Measurements from ENCODE around the gene PARD3. TPM values are rescaled to one million over a fixed set of nuclear protein-coding genes. Genes with fewer than 3 reads are reported as not detected.
"Not testable (repeated sequence)": the region's sequence is repeated elsewhere in the genome, so short reads cannot be mapped to it uniquely, and the experiment has no call there.

Gene PARD3
- total RNA-seq, 1 donor from 2014 or later: 25.3 TPM

DNA sequence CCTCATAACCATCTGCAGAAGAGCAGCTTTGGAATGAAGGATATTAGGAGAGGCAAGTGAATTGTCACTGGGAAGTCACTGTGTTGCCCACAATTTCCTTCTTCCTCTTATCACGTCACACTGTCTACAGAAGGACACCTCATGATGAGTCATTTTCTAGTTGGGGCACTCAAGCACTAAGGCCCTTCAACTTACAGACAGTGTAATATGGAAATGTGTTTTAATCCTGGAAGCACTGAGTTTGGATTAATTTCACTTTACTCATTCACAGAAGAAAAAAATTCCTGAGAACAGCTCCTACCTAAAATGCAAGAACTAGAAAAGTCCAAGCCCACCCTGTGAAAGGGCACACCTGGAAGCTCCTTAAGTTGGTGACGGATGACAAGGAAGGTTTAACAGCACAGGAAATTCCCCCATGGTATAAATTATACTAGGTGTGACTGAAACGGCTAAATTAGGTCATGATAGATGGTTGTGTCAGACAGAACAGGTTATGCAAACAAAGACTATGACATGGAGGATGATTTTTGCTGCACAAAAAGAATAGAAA is 56.6 kb downstream of the PARD3 start:
- no peak for DNase-seq
- intact Hi-C loops (cut with micrococcal nuclease): no loop called here
- ATAC-seq: no peak

DNA sequence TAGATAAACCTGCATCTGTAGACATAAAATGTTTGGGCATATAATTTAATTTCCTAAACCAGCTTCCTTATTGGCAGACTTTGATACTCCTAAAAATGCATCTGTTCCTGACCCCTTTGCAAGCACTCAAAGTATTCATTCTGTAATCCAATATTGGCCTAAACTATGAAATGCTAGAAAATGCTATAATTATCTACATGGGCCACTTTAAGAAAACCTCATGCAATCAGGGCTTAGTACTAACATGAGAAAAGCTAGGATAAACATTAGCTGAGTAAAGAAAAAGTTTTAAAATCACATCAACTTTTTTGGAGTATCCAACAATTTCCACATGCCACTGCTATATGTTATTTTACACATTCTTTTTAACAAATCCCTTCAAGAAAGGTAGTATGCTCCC is 57.2 kb downstream of the PARD3 start:
- intact Hi-C loops (cut with micrococcal nuclease): no loop called here
- DNase-seq (no peak), ATAC-seq (no peak)

DNA sequence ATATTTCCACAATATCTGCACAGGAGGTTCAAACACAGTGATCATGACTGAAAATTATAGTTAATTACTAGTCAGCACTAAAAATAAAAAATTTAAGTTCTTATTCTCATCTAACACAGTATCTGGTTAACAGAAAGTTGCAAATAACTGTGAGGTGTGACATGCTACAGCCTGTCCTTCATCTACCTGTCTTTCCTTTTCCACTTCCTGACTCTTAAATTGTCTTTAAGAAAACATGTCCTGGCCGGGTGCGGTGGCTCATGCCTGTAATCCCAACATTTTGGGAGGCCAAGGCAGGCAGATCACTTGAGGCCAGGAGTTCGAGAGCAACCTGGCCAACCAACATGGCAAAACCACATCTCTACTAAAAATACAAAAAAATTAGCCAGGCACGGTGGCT is 57.9 kb downstream of the PARD3 start:
- ATAC-seq; DNase-seq; intact Hi-C loops (cut with micrococcal nuclease): not testable (repeated sequence)

DNA sequence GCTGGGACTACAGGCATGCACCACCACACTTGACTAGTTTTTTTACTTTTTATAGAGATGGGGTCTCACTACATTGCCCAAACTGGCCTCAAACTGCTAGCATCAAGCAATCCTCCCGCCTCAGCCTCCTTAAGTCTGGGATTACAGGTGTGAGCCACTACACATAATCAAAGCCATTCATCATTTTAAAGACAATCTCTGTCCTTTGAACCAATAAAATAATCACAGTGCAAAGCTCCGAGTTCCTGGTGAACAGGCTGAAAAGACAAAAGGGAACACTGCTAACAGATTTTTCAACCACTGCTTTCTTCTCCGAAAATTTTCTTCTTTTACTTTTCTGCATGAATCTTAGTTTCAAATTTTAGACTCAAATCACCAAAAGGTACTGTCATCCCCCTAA is 58.5 kb downstream of the PARD3 start:
- DNase-seq: no peak
- intact Hi-C loops (cut with micrococcal nuclease): no loop called here
- ATAC-seq: no peak

DNA sequence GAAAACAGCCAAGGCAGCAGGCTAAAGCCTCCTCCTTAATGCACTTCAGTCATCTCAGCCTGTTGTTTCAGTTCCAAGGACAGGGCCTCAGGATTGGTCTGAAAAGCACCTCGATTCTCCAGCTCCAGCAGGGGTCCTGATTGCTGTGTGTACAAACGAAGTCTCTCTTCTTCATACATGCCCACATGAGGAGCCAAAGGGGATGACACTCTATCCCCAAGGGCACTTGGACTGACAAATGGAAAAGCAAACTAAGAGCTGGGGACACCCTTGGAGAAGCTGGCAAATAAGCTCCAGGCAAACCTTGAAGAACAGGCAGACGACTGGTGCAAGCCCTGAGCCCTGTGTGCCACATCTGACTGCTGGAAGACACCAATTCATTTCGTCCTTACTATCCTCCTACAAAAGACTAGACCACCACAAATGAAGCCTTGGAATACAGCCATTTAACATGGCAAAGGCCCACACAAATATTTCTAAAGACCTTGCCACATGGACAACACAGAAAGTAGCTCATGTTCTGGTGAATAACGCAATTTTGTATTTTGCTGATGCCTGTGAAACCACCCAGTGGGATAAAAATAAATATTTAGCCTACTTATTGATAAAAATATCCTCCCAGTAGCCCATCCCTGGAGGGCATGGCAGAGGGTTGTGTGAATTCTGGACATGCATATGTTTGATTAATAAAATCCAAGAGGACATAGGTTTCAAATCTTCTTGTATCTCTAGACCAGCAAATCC is 61.9 kb downstream of the PARD3 start:
- DNase-seq: no peak
- no peak for ATAC-seq
- intact Hi-C loops (cut with micrococcal nuclease): no loop called here

DNA sequence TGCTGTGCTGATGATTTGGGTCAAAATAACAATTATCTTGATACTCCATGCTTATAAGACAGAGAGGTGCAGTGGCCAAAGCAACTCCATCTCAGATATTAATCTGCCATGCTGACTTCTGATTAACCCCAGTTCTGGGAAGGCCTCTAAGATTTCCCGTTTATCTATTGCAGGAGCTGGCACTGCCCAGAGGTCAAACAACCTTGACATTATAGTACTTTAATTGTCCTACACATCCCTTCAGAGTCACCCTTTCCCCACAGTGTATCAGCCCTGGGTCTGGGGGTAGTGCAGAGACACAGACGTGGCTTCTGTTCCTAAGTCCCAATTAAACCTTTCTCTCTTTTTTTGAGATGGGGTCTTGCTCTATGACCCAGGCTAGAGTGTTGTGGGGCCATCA is 63.8 kb downstream of the PARD3 start:
- DNase-seq (no peak), ATAC-seq (no peak)
- intact Hi-C loops (cut with micrococcal nuclease): no loop called here

DNA sequence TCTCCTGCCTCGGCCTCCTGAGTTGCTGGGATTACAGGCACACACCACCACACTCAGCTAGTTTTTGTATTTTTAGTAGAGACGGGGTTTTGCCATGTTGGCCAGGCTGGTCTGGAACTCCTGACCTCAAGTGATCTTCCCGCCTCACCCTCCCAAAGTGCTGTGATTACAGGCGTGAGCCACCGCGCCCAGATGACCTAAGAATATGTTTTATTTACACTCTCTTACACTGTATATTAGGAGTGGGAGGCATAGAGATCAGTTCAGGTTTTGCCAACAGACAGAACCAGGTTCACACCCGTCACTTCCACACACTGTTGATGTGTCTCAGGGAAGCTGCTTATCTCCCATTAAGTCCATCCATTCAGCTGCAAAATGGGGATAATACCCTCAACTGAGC is 64.3 kb downstream of the PARD3 start:
- DNase-seq; intact Hi-C loops (cut with micrococcal nuclease); ATAC-seq: not testable (repeated sequence)

DNA sequence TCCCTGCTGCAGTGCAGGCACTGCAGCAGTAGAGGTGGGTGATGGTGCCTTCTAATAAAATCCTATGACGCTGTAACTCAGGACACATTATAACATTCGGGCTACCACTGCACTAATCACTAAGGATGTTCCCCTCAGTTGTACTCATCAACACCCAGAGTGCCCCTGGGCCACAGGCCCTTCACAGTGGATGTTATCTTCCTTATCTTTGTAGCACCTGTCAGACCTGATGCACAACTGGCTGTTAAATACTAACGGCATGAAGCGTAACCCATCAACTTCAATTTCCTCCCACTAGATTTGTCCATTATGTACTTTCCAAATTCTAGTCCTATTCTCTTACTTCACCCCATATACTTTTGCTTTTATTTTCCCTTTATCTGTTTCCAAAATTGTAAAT is 66.3 kb downstream of the PARD3 start:
- ATAC-seq (no peak), DNase-seq (no peak)
- intact Hi-C loops (cut with micrococcal nuclease): no loop called here

DNA sequence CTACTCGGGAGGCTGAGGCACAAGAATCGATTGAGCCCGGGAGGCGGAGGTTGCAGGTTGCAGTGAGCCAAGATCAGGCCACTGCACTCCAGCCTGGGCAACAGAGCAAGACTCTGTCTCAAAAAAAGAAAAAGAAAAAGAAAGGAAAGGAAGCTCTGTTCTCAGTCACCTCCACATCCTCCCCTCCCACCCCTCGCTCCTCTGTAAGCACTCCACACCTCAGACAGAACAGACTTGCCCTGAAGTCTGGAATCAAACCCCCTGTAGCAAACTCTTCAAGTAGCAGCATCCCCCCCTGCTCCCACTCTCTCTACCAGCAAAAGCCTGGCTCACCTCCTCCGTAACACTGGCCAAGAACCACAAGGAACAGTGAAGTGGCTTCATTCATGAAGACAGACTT is 66.7 kb downstream of the PARD3 start:
- ATAC-seq (no peak), DNase-seq (no peak)
- intact Hi-C loops (cut with micrococcal nuclease): no loop called here

DNA sequence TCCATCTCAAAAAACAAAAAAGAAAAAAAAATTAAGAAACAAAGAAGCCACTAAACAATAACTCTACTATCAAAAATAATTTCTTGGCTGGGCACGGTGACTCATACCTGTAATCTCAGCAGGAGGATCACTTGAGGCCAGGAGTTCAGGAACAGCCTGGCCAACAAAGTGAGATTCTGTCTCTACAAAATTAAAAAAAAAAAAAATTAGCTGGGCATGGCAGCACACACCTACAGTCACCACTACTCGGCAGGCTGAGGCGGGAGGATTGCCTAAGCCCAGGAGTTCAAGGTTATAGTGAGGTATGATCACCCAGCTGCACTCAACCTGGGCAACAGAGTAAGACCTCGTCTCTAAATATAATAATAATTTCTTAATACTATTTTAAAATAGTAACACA is 69.0 kb downstream of the PARD3 start:
- ATAC-seq (no peak), DNase-seq (no peak)
- intact Hi-C loops (cut with micrococcal nuclease): no loop called here

DNA sequence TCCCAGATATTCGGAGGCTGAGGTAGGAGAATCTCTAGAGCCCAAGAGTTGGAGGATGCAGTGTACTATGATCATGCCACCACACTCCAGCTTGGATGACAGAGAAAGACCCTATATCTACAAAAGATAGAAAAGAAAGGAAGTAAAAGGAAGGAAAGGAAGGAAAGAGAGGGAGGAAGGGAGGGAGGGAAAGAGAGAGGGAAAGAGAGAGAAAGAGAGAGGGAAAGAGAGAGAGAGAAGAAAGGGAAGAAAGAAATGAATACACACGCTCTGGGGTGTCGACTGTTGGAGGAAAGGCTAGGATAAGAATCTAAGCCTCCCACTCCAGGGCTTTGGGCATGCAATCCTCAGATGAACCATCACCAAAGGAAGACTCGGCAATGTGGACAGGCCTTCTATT is 69.9 kb downstream of the PARD3 start:
- DNase-seq: no peak
- intact Hi-C loops (cut with micrococcal nuclease): no loop called here
- no peak for ATAC-seq

DNA sequence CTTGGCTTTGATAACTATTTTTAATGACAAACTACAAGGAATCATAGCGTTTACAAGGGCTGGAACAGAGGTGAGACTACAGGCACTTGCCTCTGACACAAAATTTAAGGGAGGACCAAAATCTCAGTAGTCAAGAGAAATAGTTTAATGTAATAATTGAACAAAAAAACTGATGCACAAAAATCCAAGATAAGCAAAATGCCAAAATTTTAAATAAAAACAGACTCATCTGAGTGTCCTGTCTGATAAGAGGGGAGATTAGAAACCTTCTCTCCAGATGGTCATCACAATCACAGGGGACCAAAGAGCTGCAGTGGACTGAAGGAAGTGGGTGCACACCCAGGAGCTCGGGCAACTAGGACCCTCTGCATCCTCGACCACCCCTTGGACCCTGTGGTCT is 70.5 kb downstream of the PARD3 start:
- intact Hi-C loops (cut with micrococcal nuclease): no loop called here
- ATAC-seq (no peak), DNase-seq (no peak)

DNA sequence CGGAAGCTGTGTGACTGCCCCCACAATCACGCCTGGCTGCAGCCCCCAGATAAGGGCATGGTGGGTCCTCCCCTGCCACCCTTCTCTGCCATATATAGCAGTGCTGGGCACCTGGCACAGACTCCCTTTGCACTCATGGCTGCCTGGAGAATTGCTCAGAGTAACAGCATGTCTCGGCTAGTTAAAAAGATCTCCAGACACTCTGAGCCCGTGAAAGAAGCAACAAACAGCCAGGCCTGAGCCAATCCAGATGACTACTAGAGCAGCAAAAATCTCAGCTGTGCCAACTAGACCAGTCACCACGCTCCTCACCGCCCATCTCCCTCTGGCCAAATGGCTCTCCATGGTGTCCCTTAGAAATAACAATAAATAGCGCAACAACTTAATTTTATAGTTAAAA is 71.3 kb downstream of the PARD3 start:
- intact Hi-C loops (cut with micrococcal nuclease): no loop called here
- ATAC-seq: peak; percentile 91
- DNase-seq: peak; percentile 79

DNA sequence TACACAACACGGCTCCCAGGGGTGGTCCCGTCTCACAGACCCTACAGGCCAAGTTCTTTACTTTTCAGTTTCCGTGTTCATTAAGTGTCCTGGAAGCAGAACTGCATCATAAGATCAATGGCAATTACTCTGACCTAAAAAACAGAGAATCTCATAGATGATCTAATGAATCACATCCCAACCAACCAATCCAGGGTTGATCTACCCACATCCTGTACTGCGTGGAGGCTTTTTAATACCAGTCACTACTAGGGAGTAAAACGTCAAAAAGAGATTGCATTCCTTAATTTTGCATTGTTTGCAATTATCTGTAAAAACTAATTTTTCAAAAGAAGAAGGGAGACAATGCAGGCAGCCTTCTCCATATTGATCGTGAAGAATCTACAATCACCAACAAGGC is 72.6 kb downstream of the PARD3 start:
- DNase-seq (no peak), ATAC-seq (no peak)
- intact Hi-C loops (cut with micrococcal nuclease): no loop called here

DNA sequence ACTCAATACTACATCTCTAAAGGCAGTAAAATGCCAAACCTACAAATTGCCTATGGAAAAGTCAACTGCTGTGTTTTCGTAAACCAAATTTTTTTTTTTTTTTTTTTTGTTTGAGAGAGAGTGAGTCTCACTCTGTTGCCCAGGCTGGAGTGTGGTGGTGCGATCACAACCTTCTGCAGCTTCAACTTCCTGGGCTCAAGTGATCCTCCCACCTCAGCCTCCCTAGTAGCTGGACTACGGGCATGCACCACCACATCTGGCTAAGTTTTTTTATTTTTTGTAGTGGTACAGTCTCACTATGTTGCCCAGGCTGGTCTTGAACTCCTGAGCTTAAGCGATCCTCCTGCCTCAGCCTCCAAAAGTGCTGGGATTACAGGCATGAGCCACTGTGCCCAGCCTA is 74.0 kb downstream of the PARD3 start:
- ATAC-seq; intact Hi-C loops (cut with micrococcal nuclease); DNase-seq: not testable (repeated sequence)

DNA sequence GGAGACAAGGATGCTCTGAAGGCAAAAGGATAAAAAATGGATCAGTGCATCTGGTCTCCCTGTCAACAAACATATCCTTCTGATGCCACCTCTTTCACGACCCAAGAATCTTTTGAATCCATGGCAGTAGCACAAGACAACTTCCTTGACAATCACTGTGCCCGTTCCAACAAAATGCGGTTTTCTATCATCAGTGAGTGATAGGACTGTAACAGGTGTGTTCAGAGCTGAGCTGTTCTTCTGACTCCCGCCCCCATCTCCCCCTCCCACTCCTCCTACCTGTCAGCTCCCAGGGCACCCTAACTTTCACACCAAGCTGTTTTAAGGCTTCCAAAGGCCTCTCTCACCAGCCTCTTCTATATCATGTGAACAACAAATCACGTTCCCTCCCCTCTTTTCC is 74.8 kb downstream of the PARD3 start:
- intact Hi-C loops (cut with micrococcal nuclease): no loop called here
- no peak for ATAC-seq
- no peak for DNase-seq

DNA sequence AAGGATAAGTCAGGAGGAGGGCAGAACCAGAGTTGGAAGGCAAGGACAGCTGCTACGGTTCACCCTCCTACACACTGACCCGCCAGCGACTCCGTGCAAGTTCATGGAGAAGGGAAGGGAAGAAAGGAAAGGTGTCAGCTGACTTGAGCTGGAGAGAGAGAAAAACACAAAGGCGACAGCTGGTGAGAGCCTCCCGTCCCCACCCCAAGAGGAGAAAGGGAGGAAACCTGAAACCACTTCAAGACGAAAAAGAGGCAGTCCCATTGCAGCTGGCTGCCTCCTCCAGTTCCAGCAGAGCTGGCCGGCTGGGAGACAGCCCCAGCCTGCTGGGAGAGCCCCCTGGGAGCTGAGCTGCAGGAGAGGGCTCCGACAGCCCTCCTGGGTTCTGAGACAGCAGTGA is 75.2 kb downstream of the PARD3 start:
- intact Hi-C loops (cut with micrococcal nuclease): no loop called here

DNA sequence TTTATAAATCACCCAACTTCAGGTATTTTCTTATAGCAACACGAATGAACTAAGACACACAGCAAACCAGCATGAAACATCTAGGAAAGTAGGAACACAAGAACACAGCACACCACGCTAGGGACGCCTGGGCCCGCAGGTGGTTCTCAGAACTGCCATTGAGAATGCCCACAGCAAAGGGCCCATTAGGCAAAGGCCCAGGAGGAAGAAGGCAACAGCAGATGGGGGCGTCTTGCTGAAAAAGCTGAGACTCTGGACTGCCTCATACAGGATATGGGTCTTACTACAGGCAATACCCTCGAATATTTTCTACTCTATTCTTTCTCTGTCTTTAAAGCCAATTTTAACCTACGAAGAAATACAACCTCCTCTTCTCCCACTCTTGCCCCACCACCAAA is 77.3 kb downstream of the PARD3 start:
- ATAC-seq (no peak), DNase-seq (no peak)
- intact Hi-C loops (cut with micrococcal nuclease): no loop called here

More for the DNA sequence above, 75.2 kb downstream of the PARD3 start:
- ATAC-seq (peak; percentile 69), DNase-seq (peak; percentile 66)

DNA sequence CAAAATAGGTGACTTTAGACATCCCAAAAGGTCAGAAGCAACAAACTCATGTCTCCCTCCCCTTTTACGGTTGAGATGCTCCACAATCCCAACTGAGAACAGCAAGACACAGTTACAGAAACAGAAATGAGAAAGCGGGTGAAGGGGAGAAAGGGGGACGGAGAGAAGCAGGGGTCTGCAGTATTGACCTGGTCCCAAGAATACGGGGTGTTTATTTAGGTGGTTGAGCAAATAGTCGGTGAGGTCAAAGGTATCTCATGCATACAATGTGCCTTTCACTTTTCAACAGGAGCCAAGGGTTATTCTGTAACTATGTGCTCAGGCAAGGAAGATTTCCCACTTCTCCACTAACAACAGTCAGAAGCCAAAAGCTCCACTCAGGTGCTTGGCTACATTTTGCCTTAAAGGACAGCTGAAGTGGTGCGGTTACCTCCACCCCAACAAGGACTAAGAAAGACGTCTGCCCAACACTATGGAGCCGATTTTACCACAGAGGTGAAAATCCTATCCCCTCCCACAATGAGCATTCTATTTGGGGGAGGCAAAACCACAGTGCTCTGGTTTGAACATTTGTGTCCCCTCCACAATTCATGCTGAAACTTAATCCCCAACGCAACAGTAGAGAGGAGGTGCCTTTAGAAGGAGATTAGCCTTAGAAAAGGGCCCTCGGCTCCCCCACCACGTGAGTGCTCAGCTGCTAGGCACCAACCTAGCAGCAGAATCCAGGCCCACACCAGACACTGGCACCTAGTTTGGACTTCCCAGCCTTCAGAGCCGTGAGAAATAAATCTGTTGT is 77.9 kb downstream of the PARD3 start:
- intact Hi-C loops (cut with micrococcal nuclease): no loop called here
- ATAC-seq: no peak
- no peak for DNase-seq

DNA sequence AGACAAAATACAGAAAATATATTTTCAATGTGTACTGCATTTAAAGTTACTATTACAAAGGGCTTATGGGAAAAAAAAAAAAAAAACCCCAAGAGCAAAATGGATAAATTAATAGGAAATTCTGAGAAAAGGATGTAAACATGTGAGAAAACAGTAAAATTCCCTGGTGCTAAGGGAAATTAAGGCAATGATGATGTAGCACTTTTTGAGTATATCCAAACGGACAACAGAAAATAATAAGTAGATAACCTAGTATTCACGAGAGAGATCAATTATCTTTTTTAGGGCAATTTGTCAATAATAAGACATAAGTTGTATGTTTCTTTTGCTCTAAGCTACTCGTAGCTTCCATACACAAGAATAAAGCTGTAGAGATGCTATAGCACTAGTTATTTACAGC is 80.2 kb downstream of the PARD3 start:
- intact Hi-C loops (cut with micrococcal nuclease): no loop called here
- DNase-seq (no peak), ATAC-seq (no peak)

DNA sequence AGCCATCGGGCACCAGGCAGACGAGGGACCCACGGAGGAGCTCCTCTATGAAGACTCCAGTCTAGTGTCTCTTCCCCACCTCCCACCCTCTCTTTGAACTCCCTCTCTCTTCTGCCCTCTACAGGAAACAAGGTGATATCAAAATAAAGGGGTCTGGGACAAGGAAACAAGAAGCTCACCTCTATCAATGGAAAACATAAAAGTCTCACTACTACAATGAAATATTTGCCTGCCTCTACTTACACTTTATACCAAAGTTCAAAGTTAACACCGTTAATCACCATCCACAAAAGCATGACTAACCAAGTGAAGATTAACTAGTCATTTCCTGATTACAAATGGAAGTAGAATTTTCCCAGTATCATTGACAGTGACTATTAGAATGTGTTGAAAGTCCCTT is 82.2 kb downstream of the PARD3 start:
- no peak for ATAC-seq
- intact Hi-C loops (cut with micrococcal nuclease): no loop called here

More for the DNA sequence above, 82.2 kb downstream of the PARD3 start:
- no peak for DNase-seq
